ENCODE measurements around the gene TRMT112.

The TRMT112 gene

DNA sequence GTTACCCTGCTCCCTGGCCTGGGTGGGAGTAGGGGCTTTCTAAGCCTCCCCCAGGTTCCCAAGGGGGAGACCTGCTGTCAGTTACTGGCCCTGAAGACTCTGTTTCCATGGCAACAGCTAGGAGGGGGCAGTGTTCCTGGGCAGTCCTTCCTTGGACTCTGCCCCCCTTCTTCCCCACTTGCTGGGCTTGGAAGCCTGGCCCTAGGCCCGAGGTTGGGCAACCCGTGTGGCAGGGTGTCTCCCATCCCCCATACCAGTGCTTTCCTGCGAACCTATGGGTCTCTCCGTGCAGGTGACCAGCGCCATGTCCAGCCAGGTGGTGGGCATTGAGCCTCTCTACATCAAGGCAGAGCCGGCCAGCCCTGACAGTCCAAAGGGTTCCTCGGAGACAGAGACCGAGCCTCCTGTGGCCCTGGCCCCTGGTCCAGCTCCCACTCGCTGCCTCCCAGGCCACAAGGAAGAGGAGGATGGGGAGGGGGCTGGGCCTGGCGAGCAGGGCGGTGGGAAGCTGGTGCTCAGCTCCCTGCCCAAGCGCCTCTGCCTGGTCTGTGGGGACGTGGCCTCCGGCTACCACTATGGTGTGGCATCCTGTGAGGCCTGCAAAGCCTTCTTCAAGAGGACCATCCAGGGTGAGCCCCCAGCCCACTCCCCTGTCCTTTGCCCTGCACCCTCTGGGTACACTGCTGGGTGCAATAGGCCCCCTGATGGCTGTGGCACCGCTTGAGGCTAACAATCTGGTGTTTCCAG, 10.3 kb downstream of the TRMT112 start:
- peaks cover 15% of the 10 kb centered on the region for H3K4me1 Mint-ChIP-seq
- H3K27me3 Mint-ChIP-seq: no peaks in the 10 kb centered on the region
- no peaks in the 10 kb centered on the region for H3K9me3 Mint-ChIP-seq
- no peak for DNase-seq (ENCODE audit: low spot score in 2 of 2)
- H3K36me3 Mint-ChIP-seq (ENCODE audit: insufficient read depth): peaks cover 25% of the 10 kb centered on the region
- ATAC-seq (replicated peaks; ENCODE audit: extremely low read depth, poor library complexity, severe bottlenecking): no peak
- H3K4me3 Mint-ChIP-seq: peak overlapping the region; percentile 93
- H3K27ac Mint-ChIP-seq (ENCODE audit: low read depth): peak overlapping the region; percentile 75

DNA sequence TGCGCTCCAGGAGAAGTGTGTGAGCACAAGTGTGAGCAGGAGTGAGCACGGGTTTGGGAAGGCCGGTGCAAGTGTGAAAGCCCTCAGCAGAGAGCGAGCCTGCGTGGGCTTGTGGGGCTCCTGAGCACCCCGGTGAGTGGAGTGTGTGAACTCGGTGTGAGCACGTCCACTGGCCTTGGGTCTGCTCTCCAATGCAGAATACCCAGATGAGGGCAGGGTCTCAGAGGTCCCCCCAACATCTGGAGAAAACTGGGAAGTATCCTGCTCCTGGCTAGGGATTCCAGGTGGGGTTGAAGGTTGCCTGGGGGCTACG, 10.8 kb downstream of the TRMT112 start:
- H3K27ac Mint-ChIP-seq (ENCODE audit: low read depth): peak overlapping the region; percentile 75
- no peak for ATAC-seq (replicated peaks; ENCODE audit: extremely low read depth, poor library complexity, severe bottlenecking)
- H3K27me3 Mint-ChIP-seq: no peaks in the 10 kb centered on the region

DNA sequence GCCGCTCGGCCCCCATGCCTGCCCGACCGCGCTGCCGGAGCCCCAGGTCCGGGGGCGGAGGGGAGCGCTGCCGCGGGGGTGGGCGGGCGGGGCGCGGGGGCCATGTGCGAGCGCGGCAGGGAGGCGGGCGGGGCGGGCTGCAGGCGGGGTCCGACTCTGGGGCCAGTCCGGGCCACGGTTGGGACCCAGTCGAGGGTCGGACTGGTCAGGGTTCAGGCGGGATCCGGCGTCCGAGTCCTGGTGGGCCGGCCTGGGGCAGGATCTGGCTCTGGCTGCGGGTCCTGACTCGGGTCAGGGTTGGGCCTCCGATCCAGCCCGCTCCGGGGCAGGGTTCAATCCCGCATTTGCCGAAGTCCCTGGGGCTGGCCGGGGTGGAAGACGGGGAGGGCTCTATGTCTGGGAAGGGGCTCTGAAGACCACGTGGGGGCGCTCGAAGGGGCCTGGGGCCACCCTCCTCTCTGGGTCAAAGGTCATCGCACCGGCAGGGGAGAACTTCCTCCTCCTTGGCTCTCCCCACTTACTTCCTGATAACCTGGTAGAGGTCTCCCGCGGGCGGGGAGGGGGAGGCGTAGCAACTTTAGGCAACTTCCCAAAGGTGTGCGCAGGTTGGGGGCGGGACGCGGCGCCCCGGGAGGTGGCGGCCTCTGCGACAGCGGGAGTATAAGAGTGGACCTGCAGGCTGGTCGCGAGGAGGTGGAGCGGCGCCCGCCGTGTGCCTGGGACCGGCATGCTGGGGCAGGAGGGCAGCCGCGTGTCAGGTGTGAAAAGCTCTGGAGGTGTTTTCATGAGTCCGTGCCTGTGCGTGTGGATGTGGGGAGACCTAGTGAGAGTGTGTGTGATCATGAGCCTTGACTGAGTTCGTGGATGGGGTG, 11.4 kb downstream of the TRMT112 start:
- Mint-ChIP-seq H3K27me3 (peaks cover 3% of the 10 kb centered on the region), H3K27ac (ENCODE audit: low read depth) (peak overlapping the region; percentile 75), H3K4me3 (peak overlapping the region; percentile 93), H3K36me3 (ENCODE audit: insufficient read depth) (peaks cover 27% of the 10 kb centered on the region), H3K4me1 (peaks cover 15% of the 10 kb centered on the region), H3K9me3 (no peaks in the 10 kb centered on the region)
- peak; percentile 17 for ATAC-seq (replicated peaks; ENCODE audit: extremely low read depth, poor library complexity, severe bottlenecking)
- DNase-seq (ENCODE audit: low spot score in 2 of 2): peak in 1 of 2 donors; percentile 45

More for the DNA sequence above, 10.8 kb downstream of the TRMT112 start:
- Mint-ChIP-seq H3K4me3 (peak overlapping the region; percentile 93), H3K9me3 (no peaks in the 10 kb centered on the region), H3K4me1 (peaks cover 15% of the 10 kb centered on the region), H3K36me3 (ENCODE audit: insufficient read depth) (peaks cover 25% of the 10 kb centered on the region)
- no peak for DNase-seq (ENCODE audit: low spot score in 2 of 2)

DNA sequence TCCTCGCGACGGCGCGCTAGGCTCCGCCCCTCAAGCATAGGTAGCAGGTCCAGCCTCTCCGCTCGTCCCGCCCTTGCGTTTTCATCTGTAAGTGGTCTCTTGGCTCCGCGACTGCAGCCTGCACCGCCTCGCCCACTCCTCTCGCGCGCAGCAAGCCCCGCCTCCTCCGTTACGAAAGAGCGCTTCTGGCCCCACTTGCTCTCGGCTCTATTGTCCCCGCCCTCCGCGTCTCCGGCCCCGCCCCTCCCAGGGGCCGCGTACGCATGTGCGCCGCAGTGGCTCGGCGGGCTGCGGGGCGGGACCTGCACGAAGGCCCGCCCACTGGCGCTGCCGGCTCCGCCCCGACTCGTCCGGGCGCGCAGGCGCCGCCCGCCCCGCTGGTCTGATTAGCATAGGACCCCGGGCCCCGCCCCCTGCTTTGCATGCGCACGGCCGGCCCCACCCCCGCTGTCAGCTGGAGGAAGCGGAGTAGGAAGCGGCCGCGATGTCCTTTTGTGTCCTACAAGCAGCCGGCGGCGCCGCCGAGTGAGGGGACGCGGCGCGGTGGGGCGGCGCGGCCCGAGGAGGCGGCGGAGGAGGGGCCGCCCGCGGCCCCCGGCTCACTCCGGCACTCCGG, 12.2 kb downstream of the TRMT112 start, which contains the start of gene ESRRA:
ESRRA (plus strand) TSS at position 450 of the 616 bp plus-strand sequence. CDS start 1,656 bp downstream, outside the sequence.
- peaks cover 23% of the 10 kb centered on the region for H3K36me3 Mint-ChIP-seq (ENCODE audit: insufficient read depth)
- peaks cover 10% of the 10 kb centered on the region for H3K27me3 Mint-ChIP-seq
- no peaks in the 10 kb centered on the region for H3K9me3 Mint-ChIP-seq
- peaks cover 22% of the 10 kb centered on the region for H3K4me1 Mint-ChIP-seq
- DNase-seq (ENCODE audit: low spot score in 2 of 2) (peak; percentile 98 to 99), ATAC-seq (replicated peaks; ENCODE audit: extremely low read depth, poor library complexity, severe bottlenecking) (peak; percentile 67)
- H3K4me3 Mint-ChIP-seq: peak within 1 kb of the TSS; percentile 93
- H3K27ac Mint-ChIP-seq (ENCODE audit: low read depth): peak within 1 kb of the TSS; percentile 92

DNA sequence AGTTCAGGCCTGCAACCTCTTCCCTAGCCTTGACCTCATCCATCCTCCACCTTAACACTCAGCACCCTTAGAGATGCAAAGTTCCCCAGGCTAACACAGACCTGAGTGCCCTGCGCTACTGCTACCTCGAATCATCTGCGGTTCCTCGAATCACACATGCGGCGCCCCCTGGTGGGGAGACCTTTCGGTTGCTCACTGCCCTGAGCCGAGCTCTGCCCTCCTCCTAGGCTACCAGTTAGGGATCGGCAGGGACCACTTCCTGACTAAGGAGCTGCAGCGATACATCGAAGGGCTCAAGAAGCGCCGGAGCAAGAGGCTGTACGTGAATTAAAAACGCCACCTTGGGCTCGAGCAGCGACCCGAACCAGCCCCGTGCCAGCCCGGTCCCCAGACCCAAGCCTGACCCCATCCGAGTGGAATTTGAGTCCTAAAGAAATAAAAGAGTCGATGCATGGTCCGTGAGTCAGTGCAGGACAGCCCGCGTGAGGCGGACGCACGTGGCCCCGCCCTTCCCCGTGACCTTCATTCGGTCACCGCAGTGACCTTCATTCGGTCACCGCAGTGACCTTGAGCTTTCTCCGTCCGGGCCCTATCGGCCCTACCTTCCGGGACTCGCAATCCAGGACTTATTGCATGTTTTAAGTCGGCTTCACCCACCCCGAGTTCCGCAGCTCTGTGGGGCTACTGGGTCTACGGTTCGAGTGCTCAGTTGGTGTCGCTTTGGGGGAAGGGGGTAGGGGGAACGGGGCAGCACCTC, 12.9 kb downstream of the TRMT112 start:
- peak; percentile 90 to 97 for DNase-seq (ENCODE audit: low spot score in 2 of 2)
- peaks cover 17% of the 10 kb centered on the region for H3K27me3 Mint-ChIP-seq
- peak overlapping the region; percentile 92 for H3K27ac Mint-ChIP-seq (ENCODE audit: low read depth)
- ATAC-seq (replicated peaks; ENCODE audit: extremely low read depth, poor library complexity, severe bottlenecking): peak; percentile 58
- peaks cover 27% of the 10 kb centered on the region for H3K4me1 Mint-ChIP-seq
- H3K4me3 Mint-ChIP-seq: peak overlapping the region; percentile 93
- H3K9me3 Mint-ChIP-seq: no peaks in the 10 kb centered on the region
- peaks cover 19% of the 10 kb centered on the region for H3K36me3 Mint-ChIP-seq (ENCODE audit: insufficient read depth)

DNA sequence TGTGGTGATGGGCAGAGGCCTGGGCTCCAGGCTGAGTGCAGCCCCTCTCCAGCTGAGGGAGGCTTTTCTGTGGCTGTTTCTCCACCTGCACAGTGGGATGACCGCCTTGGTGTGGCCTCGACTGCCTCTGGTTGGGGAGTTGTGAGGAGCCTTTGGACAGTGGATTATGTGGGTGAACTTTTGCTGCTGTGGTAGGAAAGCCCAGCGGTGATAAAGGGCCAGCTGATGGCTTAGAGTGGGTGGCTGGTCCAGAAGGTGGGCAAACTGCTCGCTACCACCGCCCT, 13.4 kb downstream of the TRMT112 start:
- peaks cover 17% of the 10 kb centered on the region for H3K36me3 Mint-ChIP-seq (ENCODE audit: insufficient read depth)

DNA sequence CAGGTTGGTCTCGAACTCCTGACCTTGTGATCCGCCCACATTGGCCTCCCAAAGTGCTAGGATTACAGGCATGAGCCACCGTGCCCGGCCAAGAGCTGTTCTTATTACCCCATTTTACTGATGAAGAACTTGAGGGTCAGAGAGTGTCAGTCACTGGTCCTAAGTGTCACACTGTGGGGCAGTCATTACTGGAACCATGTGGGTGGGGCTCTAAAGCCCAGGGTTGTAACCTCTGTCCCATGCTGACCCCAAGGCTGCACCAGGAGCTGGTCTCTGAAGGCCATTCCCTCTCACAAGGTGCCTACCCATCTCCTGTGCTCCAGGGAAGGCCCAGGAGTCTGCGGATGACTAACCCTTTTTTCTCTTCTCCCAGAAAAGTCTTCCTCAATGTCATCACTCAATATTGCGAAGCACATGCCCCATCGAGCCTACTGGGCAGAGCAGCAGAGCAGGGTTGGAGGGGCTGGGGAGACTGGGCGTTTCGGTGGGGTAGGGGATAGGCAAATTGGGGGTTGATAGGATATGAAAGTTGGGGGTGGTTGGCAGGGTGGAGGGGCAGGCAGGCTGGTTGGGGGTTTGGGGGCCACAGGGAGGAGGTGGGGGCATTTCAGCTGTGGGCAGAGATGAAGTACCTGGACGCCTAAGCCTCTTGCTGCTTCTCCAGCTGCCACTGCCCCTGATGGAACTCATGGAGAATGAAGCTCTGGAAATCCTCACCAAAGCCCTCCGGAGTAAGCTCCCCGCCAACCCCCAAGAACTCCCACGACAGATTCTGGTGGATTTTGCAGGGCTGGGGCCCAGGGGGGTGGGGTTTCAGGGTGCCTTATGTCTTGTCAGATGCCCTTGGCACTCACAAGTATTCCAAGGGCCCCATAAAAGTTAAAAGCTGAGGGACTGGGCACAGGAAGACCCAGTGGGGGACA, 14.0 kb downstream of the TRMT112 start:
- ATAC-seq (replicated peaks; ENCODE audit: extremely low read depth, poor library complexity, severe bottlenecking): no peak
- Mint-ChIP-seq H3K9me3 (no peaks in the 10 kb centered on the region), H3K4me1 (peaks cover 28% of the 10 kb centered on the region), H3K36me3 (ENCODE audit: insufficient read depth) (peaks cover 15% of the 10 kb centered on the region), H3K4me3 (peak overlapping the region; percentile 93), H3K27me3 (peaks cover 28% of the 10 kb centered on the region), H3K27ac (ENCODE audit: low read depth) (peak overlapping the region; percentile 92)
- no peak for DNase-seq (ENCODE audit: low spot score in 2 of 2)

More for the DNA sequence above, 13.4 kb downstream of the TRMT112 start:
- DNase-seq (ENCODE audit: low spot score in 2 of 2) (no peak), ATAC-seq (replicated peaks; ENCODE audit: extremely low read depth, poor library complexity, severe bottlenecking) (no peak)
- Mint-ChIP-seq H3K9me3 (no peaks in the 10 kb centered on the region), H3K4me3 (peak overlapping the region; percentile 93), H3K27me3 (peaks cover 22% of the 10 kb centered on the region), H3K27ac (ENCODE audit: low read depth) (peak overlapping the region; percentile 92), H3K4me1 (peaks cover 28% of the 10 kb centered on the region)

DNA sequence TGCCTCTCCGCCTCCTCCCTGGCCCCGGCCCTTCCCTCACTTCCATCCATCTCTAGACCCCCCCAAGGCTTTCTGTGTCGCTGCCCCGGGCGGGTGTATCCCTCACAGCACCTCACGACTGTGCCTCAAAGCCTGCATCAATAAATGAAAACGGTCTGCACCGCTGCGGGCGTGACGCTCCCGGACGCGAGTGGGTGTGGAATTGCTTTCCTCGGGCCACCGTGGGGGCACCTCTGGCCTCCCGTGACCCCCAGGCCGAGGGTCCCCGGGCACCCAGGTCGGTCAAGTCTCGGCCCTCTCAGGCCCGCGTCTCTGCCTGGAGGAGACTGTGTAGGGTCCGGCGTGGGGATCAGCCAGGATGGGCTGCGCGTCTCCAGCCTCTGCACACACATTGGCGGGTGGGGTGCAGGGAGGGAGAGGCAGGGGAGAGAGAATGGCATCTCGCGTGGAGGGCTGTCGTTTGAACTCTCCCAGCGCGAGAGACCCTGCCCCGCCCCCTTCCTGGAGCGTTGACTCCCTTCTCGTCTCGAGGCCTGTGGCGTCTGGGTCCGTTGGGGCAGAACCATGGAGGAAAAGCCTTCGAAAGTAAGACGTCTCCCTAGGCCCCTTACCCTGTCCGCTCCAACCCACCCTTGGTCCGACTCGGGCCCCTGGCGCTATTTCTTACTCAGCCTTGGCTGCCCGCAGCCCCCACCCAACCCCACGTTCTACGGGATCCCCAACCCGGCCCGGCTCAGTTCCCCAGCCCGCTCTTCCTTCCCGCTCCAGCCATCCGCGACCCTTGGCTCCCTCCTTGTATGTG, 17.3 kb downstream of the TRMT112 start, which contains the start of gene CATSPERZ:
CATSPERZ (plus strand) TSS at position 512 of the 802 bp plus-strand sequence; CDS start at position 565, 53 bp downstream.
- no peak for ATAC-seq (replicated peaks; ENCODE audit: extremely low read depth, poor library complexity, severe bottlenecking)
- Mint-ChIP-seq H3K4me3 (peak within 1 kb of the TSS; percentile 76), H3K36me3 (ENCODE audit: insufficient read depth) (peaks cover 6% of the 10 kb centered on the region), H3K9me3 (no peaks in the 10 kb centered on the region), H3K27me3 (peaks cover 61% of the 10 kb centered on the region), H3K27ac (ENCODE audit: low read depth) (peak within 1 kb of the TSS; percentile 73), H3K4me1 (peaks cover 19% of the 10 kb centered on the region)
- no peak for DNase-seq (ENCODE audit: low spot score in 2 of 2)

DNA sequence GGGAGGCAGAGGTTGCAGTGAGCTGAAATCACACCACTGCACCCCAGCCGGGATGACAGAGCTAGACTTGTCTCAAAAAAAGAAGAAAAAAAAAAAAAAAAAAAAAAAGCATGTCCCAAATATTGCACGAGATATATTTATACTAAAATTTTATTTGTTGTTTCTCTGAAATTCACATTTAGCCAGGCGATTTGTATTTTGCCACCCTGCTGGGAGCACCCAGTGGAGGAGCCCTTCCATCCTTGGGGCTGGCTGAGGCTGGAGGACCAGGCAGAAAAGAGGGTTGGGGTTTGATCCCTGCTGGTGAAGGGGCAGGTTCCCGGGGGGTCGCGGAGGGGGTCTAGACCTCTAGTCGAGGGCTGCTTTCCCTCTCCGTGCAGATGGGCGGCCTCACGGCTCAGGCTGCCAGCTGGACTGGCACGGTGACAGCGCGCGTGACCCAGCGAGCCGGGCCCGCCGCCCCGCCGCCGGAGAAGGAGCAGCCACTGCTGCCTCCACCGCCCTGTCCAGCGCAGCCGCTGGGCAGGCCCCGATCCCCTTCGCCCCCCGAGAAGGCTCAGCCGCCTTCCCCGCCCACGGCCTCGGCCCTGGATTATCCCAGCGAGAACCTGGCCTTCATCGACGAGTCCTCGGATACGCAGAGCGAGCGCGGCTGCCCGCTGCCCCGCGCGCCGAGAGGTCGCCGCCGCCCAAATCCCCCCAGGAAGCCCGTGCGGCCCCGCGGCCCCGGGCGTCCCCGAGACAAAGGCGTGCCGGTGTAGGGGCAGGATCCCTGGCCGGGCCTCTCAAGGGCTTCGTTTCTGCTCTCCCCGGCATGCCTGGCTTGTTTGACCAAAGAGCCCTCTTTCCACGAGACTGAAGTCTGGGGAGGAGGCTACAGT, 18.2 kb downstream of the TRMT112 start:
- peaks cover 70% of the 10 kb centered on the region for H3K27me3 Mint-ChIP-seq
- H3K4me1 Mint-ChIP-seq: peaks cover 15% of the 10 kb centered on the region
- no peak overlapping the region for H3K27ac Mint-ChIP-seq (ENCODE audit: low read depth)
- H3K36me3 Mint-ChIP-seq (ENCODE audit: insufficient read depth): peaks cover 6% of the 10 kb centered on the region
- DNase-seq (ENCODE audit: low spot score in 2 of 2): no peak
- no peak for ATAC-seq (replicated peaks; ENCODE audit: extremely low read depth, poor library complexity, severe bottlenecking)
- peak overlapping the region; percentile 76 for H3K4me3 Mint-ChIP-seq
- H3K9me3 Mint-ChIP-seq: no peaks in the 10 kb centered on the region

DNA sequence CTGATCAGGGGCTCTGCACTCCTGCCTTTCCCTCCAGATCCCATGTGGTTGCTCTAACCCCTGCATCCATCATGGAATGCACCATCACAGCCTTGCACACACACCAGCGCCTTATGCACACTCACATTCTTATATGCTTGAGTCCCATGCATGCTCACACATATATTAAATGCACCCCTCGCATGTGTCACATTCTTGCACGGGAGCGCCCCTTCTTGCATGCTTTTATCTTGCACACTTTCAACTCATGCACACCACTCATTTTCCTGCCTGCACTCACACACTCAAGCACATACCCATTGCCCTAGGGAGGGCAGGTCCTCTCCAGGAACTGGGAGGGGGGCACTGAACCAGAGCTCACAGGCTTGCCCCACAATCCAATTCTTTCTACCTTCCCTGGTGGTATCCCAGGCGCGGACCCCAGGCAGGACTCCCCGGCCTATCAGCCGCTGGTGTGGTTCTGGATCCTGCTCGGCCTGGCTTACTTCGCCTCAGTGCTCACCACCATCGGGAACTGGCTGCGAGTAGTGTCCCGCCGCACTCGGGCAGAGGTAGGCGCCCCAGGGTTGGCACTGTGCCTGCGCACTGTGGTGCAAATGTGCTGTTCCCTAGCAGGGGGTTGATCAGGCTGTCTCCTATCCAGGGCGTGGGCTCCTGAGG, 19.5 kb downstream of the TRMT112 start:
- Mint-ChIP-seq H3K4me3 (no peak overlapping the region), H3K27me3 (peaks cover 83% of the 10 kb centered on the region)

More for the DNA sequence above, 19.5 kb downstream of the TRMT112 start:
- Mint-ChIP-seq H3K4me1 (peaks cover 12% of the 10 kb centered on the region), H3K27ac (ENCODE audit: low read depth) (no peak overlapping the region), H3K9me3 (no peaks in the 10 kb centered on the region), H3K36me3 (ENCODE audit: insufficient read depth) (peaks cover 1% of the 10 kb centered on the region)
- DNase-seq (ENCODE audit: low spot score in 2 of 2) (no peak), ATAC-seq (replicated peaks; ENCODE audit: extremely low read depth, poor library complexity, severe bottlenecking) (no peak)

All from central memory CD8-positive, alpha-beta T cell (primary cell).